ENCODE data around the gene SNN.

Gene SNN

DNA sequence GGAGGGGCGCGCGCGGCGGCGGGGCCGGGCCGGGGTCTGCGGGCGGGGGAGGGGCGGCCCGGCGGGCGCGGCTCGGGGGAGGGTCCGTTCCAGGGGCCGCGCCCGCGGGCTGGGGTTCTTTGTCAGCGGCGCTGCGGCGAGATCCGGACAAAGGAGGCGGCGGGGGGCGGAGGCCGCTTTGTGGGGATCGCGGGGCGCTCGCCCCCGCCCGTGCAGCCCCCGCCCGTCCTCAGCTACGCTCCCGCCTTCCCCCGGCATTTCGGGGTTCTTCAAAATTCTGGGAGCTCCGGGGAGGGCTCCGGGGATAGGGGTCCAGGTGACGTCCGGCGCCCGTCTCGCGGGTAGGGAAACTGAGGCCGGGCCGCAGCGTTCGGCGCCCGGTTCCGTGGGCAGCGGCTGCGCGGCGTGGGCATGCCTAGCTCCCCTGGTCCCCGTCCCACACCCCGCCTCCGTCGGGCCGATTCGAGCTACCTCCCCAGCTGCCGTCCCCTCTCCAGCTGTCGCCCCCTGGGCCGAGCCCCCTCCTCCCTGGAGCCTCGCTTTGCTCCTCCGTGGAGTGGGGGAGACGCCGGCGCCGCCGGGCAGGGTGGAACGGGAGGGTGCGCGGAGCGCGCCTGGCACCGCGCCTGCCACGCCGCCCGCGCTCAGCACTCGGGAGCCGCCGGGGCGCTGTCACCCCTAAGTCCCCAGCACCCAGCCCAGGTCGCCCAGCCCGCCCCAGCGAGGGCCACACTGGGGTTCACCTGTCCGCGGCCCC, 546 bp downstream of the SNN start:
- DNase-seq, result no peak

DNA sequence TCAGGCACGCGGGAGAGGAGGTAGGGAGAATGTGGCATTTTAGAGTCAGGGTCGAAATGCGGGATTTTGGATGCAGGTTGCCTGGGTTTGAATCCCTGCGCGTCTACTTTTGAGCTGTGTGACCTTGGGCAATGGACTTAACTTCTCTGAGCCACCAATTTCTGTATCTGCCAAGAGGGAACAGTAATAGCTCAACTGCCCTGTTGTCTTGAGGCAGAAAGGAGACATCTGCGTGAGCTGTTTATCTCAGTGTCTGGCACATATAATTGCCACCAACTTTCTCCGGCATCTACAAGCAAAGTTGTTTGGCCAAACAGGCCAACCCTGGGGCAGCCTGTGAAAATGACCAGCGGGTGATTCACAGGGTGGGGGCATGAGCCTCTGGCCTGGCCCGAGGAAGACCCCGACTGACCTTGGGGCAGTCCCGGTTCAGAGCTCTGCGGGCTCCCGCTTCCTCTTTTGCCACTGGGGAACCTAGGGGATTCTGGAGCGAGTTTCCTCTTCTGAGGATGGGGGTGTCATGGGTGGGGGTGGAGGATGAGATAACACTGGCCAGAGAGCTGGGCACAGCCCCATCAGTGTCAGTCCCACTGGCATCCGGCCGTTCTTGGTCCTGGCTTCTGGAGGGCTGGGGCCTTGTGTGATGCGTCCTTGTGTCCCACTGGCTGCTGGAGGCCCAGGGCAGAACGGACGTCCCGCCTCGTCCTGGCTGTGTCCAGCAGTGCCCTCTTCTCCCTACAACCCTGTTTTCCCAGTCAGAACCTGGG, 1.3 kb downstream of the SNN start:
- DNase-seq, result no peak

DNA sequence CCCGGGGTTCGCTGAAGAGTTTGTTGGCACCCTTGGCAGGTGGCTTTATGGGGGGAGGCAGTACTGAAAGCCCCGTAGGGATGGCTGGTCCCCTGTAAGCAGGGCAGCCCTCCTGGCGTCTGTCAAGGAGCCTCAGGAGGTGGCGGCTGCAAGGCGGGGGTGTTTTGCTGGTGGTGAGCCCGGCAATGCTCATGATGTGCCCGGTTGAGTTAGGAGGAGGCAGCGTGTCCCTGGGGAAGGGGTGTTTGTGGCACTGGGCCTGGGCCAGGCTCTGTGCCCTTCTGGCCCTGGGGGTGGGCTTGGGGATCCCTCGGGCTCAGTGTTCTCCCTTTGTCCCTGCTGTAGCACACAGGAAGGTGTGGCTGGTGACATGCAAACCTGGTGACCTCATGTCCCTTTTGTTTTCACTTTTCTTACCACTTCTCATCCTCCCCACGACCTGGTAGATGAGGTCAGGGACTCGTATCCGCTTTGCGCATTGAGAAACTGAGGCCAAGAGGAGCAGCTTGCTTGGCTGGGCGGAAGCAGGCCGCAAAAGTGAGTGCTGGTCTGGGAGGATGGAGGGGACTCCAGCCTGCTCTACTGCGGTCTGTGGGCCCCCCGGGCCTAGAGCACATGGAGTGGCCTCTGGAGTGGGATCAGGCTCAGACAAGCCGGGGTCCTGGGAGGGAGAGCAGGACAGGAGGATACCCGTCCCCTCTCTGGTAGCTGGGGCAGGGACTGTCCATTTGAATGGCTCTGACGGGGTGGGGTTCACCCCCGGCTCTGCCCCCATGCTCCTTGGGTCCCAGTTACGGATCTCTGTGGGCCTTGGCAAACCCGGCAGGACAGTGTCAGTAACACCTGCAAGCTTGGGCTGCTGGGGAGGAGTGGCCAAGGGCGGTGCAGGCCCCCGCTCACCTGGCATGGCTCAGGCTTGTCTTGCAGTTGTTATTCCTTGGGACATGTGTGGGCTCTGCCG, 2.2 kb downstream of the SNN start:
- DNase-seq, result no peak

DNA sequence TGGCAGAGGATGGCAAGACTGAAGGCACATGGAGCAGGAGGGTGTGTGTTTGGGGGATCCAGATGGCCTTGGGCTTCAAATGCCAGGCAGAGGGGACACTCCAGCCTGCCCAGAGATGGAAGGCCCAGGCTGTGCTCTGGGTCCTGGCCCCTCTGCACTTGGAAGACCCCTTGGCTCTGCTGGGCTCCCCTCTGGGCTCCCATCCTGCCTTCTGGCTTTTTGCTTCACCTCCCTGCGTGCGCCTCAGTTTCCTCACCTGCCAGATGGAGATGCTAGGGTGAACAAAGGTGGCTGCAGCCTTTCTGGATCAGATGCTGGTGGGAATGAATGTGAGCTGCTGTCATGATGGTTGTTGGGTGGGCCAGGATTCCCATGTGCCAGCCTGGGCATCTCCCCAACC, 3.0 kb downstream of the SNN start:
- no peak for DNase-seq

DNA sequence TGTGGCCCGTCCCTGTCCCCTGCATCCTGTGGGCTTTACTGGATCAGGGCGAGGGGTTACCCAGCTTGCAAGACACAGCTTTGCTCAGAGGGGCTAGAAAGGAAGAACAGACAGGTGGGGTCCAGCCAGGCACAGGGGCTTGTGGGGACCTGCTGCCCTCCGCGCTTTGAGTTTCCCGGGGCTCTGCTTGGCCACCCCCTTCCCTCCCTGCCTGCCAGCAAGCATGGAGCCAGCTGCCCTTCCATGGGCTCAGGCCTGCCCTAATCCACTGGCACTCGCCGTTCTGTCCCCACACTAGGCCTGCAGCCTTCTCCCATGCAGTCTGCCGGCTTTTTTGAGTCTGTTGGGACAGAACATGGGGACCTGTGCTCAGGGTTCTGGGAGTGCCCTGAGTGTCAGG, 3.4 kb downstream of the SNN start:
- no peak for DNase-seq

- no peak for DNase-seq
Observed at GRCh38 chr16:11672206-11673090, 4.2 kb downstream of the SNN start.

DNA sequence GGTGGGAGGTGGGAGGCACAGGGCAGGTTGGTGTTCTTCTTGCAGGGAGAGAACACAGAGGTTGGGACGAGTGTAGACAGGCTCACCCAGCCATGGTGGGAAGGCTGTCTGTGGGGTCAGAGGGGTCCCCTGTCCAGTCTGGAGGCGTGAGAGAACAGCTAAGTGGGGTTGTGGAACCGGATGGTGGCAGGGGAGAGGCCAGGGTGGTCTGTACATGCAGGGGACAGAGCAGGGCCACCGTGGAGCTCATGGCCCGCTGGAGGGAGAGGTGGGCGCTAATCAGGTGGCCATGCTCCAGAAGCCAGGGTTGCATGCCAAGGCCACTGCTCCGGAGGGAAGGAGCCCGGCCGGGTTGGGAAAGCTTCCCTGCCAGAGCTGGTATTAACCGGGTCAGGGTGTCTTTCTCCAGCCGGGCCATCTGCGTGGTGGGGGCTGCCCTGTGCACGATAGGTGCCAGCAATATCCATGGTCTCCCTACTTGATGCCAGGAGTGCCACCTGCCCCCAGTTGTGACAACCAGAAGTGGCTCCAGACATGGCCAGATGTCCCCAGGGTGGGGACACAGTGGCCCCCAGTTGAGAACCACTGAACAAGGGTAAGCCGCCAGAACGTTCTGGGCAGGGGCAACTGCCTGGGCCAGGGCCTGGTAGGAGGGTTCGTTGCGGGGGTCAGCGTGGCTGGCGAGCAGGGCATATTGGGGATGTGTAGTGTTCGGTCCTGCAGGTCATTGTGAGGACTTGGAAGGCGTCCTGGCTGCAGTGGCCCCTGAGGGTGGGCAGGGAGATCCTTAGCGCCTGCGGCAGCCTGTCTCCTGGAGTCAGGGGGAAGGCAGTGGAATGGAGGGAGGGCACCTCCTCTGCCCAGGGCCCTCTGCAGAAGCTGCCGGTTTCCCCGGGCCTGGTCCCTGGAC, 5.1 kb downstream of the SNN start:
- DNase-seq, result no peak

- DNase-seq, result no peak
Observed at GRCh38 chr16:11674001-11674817, 6.0 kb downstream of the SNN start.

- no peak for DNase-seq
Observed at GRCh38 chr16:11674818-11675560, 6.7 kb downstream of the SNN start.

DNA sequence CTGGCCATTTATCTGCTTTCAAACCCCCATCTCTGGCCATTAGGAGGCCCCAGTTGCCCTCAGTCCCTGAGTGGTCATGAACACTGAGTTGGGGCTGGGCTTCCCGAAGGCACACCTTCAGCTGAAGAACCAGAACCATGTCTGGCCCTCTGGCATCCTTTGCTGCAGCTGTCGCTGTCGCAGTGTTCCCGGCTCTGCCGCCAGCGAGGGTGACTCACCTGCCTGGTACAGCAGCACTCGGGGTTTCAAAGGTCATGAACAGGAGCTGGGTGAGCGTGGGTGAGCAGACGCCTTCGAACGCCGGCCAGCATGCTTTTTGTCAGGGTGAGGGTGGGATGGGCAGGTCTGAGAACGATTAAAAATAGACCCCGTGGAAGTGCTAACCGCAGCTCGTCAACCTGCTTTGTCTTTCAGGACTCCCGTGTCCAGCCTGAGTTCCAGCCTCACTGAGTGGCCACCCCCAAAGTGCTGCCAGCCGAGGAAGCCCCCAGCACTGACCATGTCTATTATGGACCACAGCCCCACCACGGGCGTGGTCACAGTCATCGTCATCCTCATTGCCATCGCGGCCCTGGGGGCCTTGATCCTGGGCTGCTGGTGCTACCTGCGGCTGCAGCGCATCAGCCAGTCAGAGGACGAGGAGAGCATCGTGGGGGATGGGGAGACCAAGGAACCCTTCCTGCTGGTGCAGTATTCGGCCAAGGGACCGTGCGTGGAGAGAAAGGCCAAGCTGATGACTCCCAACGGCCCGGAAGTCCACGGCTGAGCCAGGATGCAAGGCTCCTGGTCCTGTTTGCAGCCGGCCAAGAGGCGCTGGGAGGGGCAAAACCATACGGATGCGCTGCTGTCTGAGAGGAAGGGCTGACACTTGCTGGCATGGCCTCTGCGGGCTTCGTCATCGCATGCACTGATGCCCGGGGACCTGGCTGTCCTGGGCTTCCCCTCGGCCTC, 7.6 kb downstream of the SNN start:
- DNase-seq, result no peak

- no peak for DNase-seq
Observed at GRCh38 chr16:11676799-11677198, 8.5 kb downstream of the SNN start.

DNA sequence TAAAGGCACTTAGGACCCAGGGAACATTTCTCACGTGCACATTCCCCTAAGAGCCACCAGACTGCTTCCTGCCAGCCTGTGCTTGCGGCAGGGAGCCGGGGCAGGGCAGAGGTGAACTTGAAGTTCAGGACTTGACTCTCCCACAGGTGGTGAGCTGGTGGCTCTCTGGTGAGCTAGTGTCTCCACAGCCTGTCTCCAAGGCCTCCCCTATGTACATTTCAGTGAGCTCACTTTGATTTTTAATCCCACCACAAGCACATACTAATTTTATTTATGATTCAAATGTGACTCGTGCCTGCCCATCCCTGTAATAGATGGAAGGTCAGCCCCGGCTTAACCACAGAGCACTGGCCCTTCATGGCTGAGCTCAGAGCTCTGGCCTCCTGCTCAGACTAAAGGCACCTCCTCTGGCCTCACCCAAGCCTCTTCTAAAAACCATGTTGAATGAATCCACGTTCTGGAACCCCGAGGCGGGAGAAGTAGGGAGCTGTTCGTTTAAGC, 9.2 kb downstream of the SNN start:
- no peak for DNase-seq

DNA sequence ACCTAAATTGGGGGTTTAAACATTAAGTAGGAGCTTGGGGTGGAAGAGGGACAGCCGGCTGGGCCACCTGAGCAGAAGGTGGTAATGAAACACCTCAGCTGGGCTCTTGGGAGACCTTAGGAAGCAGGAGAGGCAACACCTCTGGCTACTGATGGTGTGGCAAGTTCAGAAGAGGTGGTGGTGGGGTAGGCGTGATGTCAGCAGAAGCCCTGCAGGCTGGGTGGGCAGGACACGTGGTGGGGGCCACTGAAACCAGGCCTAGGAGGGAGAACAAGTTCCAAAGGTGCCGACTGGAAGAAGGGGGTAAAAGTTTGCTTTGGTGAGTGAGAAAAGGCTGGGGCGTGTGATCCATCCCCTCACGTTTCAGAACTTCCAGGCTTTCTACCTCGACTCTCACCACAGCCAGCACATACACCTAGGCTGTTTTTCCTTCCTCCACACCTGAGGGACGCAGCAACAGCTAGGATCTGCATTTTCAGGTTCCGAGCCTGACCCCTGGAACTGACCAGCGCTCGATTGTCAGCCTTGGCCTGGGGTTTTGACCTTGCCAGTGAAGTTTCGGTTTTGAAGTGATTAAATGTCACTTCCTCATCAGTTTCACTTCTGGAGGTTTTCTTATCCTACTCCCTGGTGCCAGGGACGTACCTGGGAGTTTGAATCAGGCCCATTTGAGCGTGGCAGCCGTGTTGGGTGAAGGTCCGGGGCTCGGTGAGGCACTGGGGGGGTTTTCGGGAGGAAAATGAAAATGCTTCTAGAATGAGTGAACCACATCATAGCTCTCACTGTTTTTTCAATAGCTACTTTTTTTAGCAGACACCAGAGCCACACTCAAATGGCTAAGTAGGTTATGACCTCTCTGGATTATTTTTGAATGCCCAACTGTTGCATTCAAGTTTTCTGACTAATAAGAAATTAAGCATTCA, 10.0 kb downstream of the SNN start:
- DNase-seq, result no peak

DNA sequence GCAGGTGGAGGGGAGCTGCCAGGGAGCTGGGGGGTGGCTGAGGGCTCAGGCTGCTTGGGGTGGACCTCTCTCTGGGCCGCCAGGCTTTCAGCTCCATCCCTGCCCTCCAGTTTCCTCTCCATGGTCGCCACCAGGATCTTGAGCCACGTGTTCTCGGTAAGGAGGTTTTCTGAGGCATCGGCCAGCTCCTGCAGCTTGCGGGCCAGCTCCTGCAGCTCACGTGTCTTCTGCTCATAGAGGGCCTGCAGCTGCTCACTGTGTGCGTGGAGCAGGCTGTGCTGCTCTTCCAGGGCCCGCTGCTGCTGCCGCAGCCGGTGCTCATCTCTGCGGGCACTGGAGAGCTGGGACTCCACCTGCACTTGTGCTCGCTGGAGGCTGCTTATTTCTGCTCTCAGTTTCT, 11.0 kb downstream of the SNN start:
- DNase-seq, result no peak

DNA sequence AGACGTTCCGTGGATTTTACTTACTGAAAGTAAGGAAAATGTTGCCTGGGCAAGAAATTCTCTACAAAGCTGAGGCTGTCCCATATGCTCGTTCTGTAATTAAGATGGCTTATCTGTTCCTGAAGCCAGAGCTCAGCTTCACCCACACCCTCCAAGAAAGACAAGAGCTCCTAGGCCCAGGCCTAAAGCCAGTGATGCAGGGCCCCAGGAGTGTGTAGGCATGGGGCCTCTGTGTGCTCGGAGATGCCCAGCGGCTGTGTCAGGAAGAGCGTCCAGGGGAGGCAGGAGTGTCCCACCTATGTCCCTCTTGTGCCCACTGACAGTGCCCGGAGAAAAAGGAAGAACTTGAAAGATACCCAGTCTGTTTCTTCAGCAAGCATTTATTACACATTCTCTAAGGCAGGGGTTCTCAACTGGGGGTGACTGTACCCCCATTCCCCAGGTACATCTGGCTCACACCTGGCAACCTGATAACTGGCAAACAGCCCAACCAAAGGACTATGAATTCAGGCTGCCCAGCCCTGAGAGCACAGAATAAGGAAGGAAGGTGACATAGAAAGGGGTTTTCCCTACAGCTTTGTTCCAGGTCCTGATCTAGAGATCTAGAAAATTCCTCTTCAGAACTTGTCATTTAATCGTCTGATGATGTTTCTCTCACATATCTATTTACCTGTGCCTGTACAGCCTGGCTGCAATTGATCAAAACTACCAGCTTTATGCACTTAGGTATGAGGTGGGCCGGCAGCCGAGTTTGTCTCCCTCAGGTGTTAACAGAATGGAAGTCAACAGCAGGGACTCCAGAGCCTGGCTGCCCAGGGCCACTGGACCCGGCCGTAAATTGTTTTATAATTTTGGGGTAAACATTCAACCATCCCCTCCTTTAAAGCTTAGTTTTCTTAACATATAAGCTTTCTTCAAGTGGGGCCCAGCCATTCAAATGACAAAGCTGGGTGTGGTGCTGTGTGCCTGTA, 12.0 kb downstream of the SNN start:
- no peak for DNase-seq

- DNase-seq, result no peak
Observed at GRCh38 chr16:11681556-11681955, 13.3 kb downstream of the SNN start.
